Stimulated activated CD8-positive, alpha-beta memory T cell treated with anti-CD3 and anti-CD28 coated beads, Interleukin-15, amount 100 ng/mL, for 1 hour (primary cell): ENCODE measurements around the gene CTU1.
A peak's percentile ranks its signal among the peaks of the same experiment; 100 is the strongest.

Source experiments
- DNase-seq: peaks from one replicate; pipeline ENCODE4 v3.0.0-alpha.2; 2020; ENCODE audit warnings: low read depth

The CTU1 gene

GRCh38 chr19:51103926-51104341, 4.3 kb downstream of the CTU1 start:
- no peak for DNase-seq

- DNase-seq: no peak
Measured at GRCh38 chr19:51102991-51103390, 5.2 kb downstream of the CTU1 start.

DNA sequence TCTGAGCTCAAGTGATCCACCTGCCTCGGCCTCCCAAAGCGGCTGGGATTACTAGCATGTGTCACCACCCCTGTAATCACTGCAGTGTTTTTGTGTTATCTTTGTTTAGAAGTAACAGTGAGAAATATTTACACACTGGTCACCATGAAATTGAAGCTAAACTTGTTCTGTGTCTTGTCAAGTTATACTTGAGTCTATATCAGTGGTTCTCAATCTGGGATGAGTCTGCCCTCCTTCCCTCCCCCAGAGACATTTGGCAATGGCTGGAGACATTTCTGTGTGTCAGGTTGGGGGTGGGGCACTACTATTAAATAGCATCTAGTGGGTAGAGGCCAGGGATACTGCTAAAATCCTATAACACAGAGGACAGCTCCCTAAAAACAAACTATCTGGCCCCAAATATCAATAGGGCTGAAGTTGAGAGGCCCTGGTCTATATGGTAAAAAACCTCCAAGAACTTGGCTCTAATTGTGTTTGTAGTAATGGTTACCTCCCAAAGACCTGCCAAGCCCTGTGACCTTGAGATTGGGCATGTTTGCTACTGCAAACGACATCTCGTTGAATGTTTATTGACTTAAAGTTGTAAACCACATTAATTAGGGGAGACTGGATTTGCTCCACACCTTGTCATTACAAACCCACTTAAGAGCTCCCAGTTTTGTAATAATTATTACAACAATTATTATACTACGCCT, 6.9 kb downstream of the CTU1 start:
- DNase-seq: no peak

DNA sequence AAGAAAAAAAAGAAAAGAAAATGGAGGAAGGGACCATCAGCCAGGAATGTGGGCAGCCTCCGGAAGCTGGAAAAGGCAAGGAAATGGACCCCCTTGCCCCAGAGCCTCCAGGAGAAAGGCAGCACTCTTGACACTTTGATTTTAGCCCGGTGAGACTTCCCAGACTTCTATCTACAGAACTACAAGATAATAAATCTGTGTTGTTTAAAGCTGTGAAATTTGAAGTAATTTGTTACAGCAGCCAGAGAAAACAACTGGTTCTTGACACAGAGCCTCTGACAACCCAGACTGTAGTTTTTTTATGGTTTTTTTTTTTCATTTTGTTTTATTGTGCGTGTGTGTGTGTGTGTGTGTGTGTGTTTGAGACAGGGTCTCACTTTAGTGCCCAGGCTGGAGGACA, 7.6 kb downstream of the CTU1 start:
- no peak for DNase-seq

- no peak for DNase-seq
Measured at GRCh38 chr19:51099047-51099382, 9.2 kb downstream of the CTU1 start.

- DNase-seq: no peak
Measured at GRCh38 chr19:51098365-51099046, 9.7 kb downstream of the CTU1 start.

DNA sequence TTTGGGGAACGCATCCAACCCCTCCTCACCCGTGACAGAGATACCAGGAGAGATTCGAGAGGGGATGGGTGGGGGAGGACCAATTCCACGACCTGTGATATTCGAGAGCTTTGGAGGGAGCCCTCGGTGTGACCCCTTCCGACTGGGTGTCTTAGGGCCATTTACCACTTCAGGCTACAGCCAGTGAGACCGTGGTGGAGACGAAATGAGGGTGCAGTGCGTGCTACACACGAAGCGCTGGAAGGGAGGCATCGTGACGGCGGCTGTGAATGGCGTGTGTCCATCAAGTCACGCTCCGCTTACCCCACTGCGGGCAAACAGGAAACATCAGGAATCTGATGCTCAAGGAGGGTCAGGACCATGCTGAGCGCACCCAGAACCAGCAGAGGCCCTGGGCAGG, 10.4 kb downstream of the CTU1 start:
- DNase-seq: no peak

- DNase-seq: peak; percentile 45
Measured at GRCh38 chr19:51097166-51097738, 11.0 kb downstream of the CTU1 start.

DNA sequence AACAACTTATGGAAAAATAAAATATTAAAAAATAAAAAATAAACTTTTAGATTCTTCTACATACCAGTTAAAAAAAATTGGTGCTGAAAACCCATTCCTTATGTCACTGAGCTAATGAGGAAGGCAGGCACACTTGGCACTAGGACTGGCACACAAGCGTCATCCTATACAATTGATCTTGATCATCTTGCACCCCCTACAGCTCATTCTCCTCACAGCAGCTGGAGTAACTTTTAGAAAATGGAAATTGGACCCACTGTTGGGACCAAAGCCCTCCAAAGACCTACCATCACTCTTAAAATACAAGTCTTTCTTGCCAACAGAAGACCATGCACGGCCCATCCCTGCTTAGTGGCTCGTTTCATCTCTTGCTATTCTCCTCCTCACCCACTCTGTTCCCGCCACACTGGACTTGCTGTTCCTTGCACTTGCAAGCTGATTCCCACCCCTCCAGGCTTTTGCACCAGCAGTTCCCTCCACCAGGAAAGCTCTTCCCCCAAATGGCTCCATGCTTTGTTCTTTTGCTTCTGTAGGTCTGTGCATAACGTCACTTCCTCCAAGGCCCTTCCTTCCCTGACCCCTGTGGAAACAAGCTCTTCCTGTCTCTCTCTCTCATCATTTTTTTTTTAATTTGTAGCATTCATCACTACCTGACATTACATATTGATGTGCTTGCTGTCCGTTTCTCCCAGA, 11.6 kb downstream of the CTU1 start:
- no peak for DNase-seq

GRCh38 chr19:51094696-51095279, 13.4 kb downstream of the CTU1 start:
- DNase-seq: no peak

- no peak for DNase-seq
Measured at GRCh38 chr19:51093510-51094345, 14.5 kb downstream of the CTU1 start.

GRCh38 chr19:51093101-51093500, 15.1 kb downstream of the CTU1 start:
- no peak for DNase-seq

DNA sequence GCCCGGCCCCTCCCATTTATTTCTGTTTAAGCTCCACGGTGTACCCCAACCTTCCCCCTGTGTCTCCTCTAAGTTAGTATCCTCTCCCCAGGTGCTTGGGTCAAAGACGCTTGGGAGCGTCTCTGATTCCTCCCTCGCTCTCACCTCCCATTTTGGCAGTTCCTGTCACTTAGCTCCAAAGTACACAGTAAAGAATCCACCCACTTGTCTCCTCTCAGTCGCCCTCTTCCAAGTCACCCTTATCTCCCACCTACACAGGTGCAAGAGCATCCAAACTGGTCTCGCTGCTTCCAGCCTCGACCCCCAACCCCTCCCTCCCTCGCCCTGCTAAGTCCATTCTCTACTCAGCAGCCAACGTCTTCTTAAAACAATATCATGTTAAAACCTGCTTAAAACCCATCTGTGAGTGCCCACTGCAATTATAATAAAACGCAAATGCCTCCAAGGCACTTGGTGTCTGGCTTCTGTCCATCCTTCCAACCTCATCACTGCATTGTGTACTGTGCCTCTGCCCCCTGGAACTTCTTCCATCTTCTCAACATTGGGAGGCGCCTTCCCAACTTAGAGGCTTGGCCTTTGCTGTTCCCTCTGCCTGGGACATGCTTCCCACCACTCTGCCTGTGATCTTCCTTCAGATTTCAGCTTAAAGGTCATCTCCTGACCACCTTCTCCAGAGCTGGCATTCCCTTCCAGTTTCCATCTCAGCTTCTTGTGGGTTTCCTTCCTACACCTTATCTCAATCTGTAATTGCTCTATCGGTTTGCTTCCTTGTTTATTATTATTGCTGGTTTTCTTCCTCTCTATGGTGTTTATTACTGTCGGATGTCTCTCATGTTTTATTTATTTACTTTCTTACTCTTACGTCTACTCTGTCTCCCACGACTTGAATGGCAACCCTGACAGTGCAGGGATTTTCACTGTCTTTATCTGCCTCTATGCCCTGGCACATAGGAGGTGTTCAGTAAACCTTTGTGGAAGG, 16.0 kb downstream of the CTU1 start:
- no peak for DNase-seq

GRCh38 chr19:51091126-51091525, 17.1 kb downstream of the CTU1 start:
- DNase-seq: no peak

- no peak for DNase-seq
Measured at GRCh38 chr19:51090471-51090870, 17.7 kb downstream of the CTU1 start.

DNA sequence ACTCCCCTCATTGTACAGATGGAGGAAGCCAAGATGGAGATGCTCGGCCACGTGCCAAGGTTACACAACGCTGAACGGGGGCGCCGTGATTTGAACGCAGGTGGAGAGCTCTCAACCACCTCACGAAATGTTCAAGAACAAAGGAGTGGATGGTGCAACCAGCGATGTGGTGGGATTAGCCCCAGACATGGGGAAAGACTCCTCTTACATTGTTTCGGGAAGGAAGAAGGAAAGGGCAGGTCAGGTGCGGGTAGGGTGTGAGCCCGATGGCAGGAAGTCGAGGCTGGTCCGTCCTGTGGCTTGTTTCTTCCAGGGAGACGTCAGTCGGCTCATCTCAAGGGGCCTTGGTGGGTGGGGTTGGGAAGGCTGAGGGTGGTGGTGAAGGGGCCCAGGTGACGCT, 18.4 kb downstream of the CTU1 start:
- DNase-seq: no peak

- DNase-seq: no peak
Measured at GRCh38 chr19:51086153-51086850, 21.9 kb downstream of the CTU1 start.

- no peak for DNase-seq
Measured at GRCh38 chr19:51084505-51084904, 23.7 kb downstream of the CTU1 start.

DNA sequence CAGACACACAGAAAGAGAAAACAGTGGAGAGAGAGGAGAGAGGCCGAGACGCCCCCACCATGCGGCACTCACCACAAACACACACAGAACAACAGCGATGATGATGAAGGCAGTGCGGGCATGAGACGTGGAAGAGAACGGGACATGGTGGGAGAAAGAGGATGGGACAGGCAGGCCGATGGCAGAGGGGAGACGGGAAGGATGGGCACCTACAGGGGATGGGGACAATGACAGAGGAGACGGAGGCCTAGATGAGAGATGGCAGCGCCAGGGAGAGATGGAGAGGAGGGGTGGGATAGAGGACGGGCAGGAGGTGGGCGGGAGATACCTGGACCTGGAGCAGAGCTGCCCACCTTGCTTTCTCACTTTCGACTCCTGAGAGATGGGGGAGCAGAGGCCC, 24.4 kb downstream of the CTU1 start:
- DNase-seq: no peak

GRCh38 chr19:51083181-51083580, 25.0 kb downstream of the CTU1 start:
- no peak for DNase-seq
